ENCODE results near the gene FDXR.

DNA sequence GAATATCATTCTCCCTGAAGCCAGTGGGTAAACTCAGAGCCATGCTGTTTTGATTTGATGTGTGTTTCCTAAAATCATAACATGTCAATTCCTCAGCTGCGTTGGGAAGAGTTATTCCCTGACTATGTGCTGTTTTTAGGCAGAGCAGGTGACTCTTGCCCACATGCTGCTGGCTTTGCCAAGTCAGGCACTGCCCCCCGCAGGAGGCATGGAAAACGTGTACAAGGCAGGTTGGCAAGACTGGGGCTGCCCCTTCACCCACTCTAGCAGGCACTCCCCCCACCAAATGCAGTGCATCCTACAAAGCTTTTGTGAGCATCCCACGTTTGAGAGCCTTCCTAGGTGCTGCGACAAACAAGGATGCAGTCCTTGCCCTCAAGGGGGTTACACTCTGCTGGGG lies 58.3 kb downstream of the FDXR start:
- TF ChIP-seq, protein P1, sequence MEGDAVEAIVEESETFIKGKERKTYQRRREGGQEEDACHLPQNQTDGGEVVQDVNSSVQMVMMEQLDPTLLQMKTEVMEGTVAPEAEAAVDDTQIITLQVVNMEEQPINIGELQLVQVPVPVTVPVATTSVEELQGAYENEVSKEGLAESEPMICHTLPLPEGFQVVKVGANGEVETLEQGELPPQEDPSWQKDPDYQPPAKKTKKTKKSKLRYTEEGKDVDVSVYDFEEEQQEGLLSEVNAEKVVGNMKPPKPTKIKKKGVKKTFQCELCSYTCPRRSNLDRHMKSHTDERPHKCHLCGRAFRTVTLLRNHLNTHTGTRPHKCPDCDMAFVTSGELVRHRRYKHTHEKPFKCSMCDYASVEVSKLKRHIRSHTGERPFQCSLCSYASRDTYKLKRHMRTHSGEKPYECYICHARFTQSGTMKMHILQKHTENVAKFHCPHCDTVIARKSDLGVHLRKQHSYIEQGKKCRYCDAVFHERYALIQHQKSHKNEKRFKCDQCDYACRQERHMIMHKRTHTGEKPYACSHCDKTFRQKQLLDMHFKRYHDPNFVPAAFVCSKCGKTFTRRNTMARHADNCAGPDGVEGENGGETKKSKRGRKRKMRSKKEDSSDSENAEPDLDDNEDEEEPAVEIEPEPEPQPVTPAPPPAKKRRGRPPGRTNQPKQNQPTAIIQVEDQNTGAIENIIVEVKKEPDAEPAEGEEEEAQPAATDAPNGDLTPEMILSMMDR (IDR thresholded peaks at IDR 0.05) = peak in 1 of 4 donors; percentile 5
- no peak for TF ChIP-seq POLR2A (IDR thresholded peaks at IDR 0.05)

All from right lobe of liver (tissue), 4 donors.